Measurements from ENCODE around the gene TAF1C.

TAF1C gene

GRCh38 chr16:84138824-84139627 lies 47.8 kb downstream of the TAF1C start:
- H3K4me1 ChIP-seq (ENCODE audit: insufficient read depth, low read length): peaks cover 81% of the 10 kb centered on the region
- peaks cover 95% of the 10 kb centered on the region for H3K79me2 ChIP-seq (ENCODE audit: insufficient read depth, low read length)
- DNase-seq (peak; percentile 57), ATAC-seq (ENCODE audit: insufficient read depth, low read depth) (peak; percentile 84)
- TF ChIP-seq EZH2 (IDR thresholded peaks at IDR 0.05; ENCODE audit: borderline replicate concordance, low read depth, low read length, severe bottlenecking) (no peak), CTCF (IDR thresholded peaks at IDR 0.05; ENCODE audit: borderline replicate concordance, extremely low read depth, low read length, poor library complexity, severe bottlenecking) (no peak)
- peak overlapping the region in 1 of 2 experiments; percentile 37; a peak in 2 of 4 replicates for H3K4me3 ChIP-seq (ENCODE audit: low read depth in 1 of 2, low read length in 2 of 2)
- peak overlapping the region; percentile 61 for H3K4me2 ChIP-seq (ENCODE audit: insufficient read depth, low read length)
- H3K27ac ChIP-seq (ENCODE audit: low read length): peak overlapping the region; percentile 86
- no peak overlapping the region for H2AFZ ChIP-seq (ENCODE audit: low read depth, low read length)
- peaks cover 55% of the 10 kb centered on the region for H4K20me1 ChIP-seq (ENCODE audit: insufficient read depth, low read length)
- H3K9me3 ChIP-seq (ENCODE audit: insufficient read depth, low read length, severe bottlenecking): no peaks in the 10 kb centered on the region
- H3K27me3 ChIP-seq (ENCODE audit: insufficient read depth, low read length, poor library complexity): no peaks in the 10 kb centered on the region
- H3K36me3 ChIP-seq (ENCODE audit: insufficient read depth, low read length): peaks cover 9% of the 10 kb centered on the region
- H3K9ac ChIP-seq (ENCODE audit: low read depth, low read length): peak overlapping the region; percentile 47

- Histone ChIP-seq H2AFZ (ENCODE audit: low read depth, low read length) (no peak overlapping the region), H3K9me3 (ENCODE audit: insufficient read depth, low read length, severe bottlenecking) (no peaks in the 10 kb centered on the region), H3K4me1 (ENCODE audit: insufficient read depth, low read length) (peaks cover 76% of the 10 kb centered on the region), H4K20me1 (ENCODE audit: insufficient read depth, low read length) (peaks cover 51% of the 10 kb centered on the region), H3K79me2 (ENCODE audit: insufficient read depth, low read length) (peaks cover 95% of the 10 kb centered on the region), H3K4me2 (ENCODE audit: insufficient read depth, low read length) (peak overlapping the region; percentile 61), H3K27me3 (ENCODE audit: insufficient read depth, low read length, poor library complexity) (no peaks in the 10 kb centered on the region), H3K36me3 (ENCODE audit: insufficient read depth, low read length) (peaks cover 9% of the 10 kb centered on the region), H3K9ac (ENCODE audit: low read depth, low read length) (peak overlapping the region; percentile 47; the same call in 1 of the 2 replicates), H3K27ac (ENCODE audit: low read length) (peak overlapping the region; percentile 86), H3K4me3 (ENCODE audit: low read depth in 1 of 2, low read length in 2 of 2) (no peak overlapping the region)
- TF ChIP-seq EZH2 (IDR thresholded peaks at IDR 0.05; ENCODE audit: borderline replicate concordance, low read depth, low read length, severe bottlenecking) (no peak), CTCF (IDR thresholded peaks at IDR 0.05; ENCODE audit: borderline replicate concordance, extremely low read depth, low read length, poor library complexity, severe bottlenecking) (no peak)
- ATAC-seq (ENCODE audit: insufficient read depth, low read depth) (no peak), DNase-seq (no peak)
These were observed 48.4 kb downstream of the TAF1C start for GRCh38 chr16:84138500-84138823.

GRCh38 chr16:84137769-84138357 lies 49.0 kb downstream of the TAF1C start:
- ATAC-seq (ENCODE audit: insufficient read depth, low read depth): no peak
- peaks cover 9% of the 10 kb centered on the region for H3K36me3 ChIP-seq (ENCODE audit: insufficient read depth, low read length)
- H2AFZ ChIP-seq (ENCODE audit: low read depth, low read length): no peak overlapping the region
- peak overlapping the region; percentile 57 for H3K27ac ChIP-seq (ENCODE audit: low read length)
- TF ChIP-seq EZH2 (IDR thresholded peaks at IDR 0.05; ENCODE audit: borderline replicate concordance, low read depth, low read length, severe bottlenecking) (no peak), CTCF (IDR thresholded peaks at IDR 0.05; ENCODE audit: borderline replicate concordance, extremely low read depth, low read length, poor library complexity, severe bottlenecking) (no peak)
- H4K20me1 ChIP-seq (ENCODE audit: insufficient read depth, low read length): peaks cover 51% of the 10 kb centered on the region
- no peaks in the 10 kb centered on the region for H3K9me3 ChIP-seq (ENCODE audit: insufficient read depth, low read length, severe bottlenecking)
- DNase-seq: no peak
- peaks cover 70% of the 10 kb centered on the region for H3K4me1 ChIP-seq (ENCODE audit: insufficient read depth, low read length)
- peak overlapping the region; percentile 4; the same call in 1 of the 2 replicates for H3K9ac ChIP-seq (ENCODE audit: low read depth, low read length)
- H3K27me3 ChIP-seq (ENCODE audit: insufficient read depth, low read length, poor library complexity): no peaks in the 10 kb centered on the region
- peaks cover 95% of the 10 kb centered on the region for H3K79me2 ChIP-seq (ENCODE audit: insufficient read depth, low read length)
- H3K4me3 ChIP-seq (ENCODE audit: low read depth in 1 of 2, low read length in 2 of 2): no peak overlapping the region
- no peak overlapping the region for H3K4me2 ChIP-seq (ENCODE audit: insufficient read depth, low read length)

Data from DND-41 (cell line).